Thymus (tissue), 11 donors: ENCODE measurements around the gene KISS1R. TPM values are rescaled to one million over a fixed set of nuclear protein-coding genes. Genes with fewer than 3 reads are reported as not detected.
A peak's percentile ranks its signal among the peaks of the same experiment; 100 is the strongest.

ENCODE experiments used
- DNase-seq, 9 donors: peaks; one replicate each; pipeline ENCODE4 v3.0.0-alpha.2; 2013; ENCODE audit warnings: low spot score in 9 of 9, low read depth in 6 of 9, missing footprints in 1 of 9
- H3K27ac ChIP-seq, 2 donors: one replicate each; pipeline ENCODE4 v1.5.1; 2013; ENCODE audit warnings: control low read depth in 1 of 2, low read depth in 1 of 2, low read length in 1 of 2, mild to moderate bottlenecking in 1 of 2, moderate library complexity in 1 of 2
- H3K27me3 ChIP-seq, 2 donors: one replicate each; pipeline ENCODE4 v1.5.1; 2013; ENCODE audit warnings: low read length in 1 of 2; ENCODE audit not compliant: control insufficient read depth in 2 of 2, insufficient read depth in 1 of 2
- H3K36me3 ChIP-seq, 2 donors: one replicate each; pipeline ENCODE4 v1.5.1; 2013; ENCODE audit warnings: low read length in 1 of 2, mild to moderate bottlenecking in 1 of 2, moderate library complexity in 1 of 2; ENCODE audit not compliant: control insufficient read depth in 2 of 2, insufficient read depth in 2 of 2
- H3K4me1 ChIP-seq, 2 donors: one replicate each; pipeline ENCODE4 v1.5.1; 2013; ENCODE audit warnings: low read length in 2 of 2; ENCODE audit not compliant: control insufficient read depth in 2 of 2, insufficient read depth in 2 of 2
- H3K4me3 ChIP-seq, 2 donors: one replicate each; pipeline ENCODE4 v1.5.1; 2013; ENCODE audit warnings: low read length in 2 of 2, control low read depth in 1 of 2, mild to moderate bottlenecking in 1 of 2
- H3K9me3 ChIP-seq, 2 donors: one replicate each; pipeline ENCODE4 v1.5.1; 2013; ENCODE audit warnings: low read length in 1 of 2, mild to moderate bottlenecking in 1 of 2; ENCODE audit not compliant: control insufficient read depth in 2 of 2, insufficient read depth in 1 of 2
- WGBS: extraction: QIAGEN DNeasy Blood & Tissue Kit; methylation state at CpG from one replicate; pipeline ENCODE4 v1.1.7; 2013; 5-methylcytosine and 5-hydroxymethylcytosine counted together
- polyA plus RNA-seq: library from polyadenylated mRNA; stranded (reverse); fragments of 200-250 nt; gene quantifications from one replicate; pipeline ENCODE4 v1.2.3, GENCODE V29; 2013
- total RNA-seq: library from RNA; stranded (reverse); fragments of 120-200 nt; gene quantifications from one replicate; pipeline ENCODE4 v1.2.4, GENCODE V29; 2013
- donor health status: healthy.

Gene KISS1R
- total and polyA plus RNA-seq, 2 donors, result 0.14 to 0.24 TPM

GRCh38 chr19:945401-946252, 28.5 kb downstream of the KISS1R start:
- peaks cover 15 to 17% of the 10 kb centered on the region in 2 donors for H3K36me3 ChIP-seq
- H3K9me3 ChIP-seq, result peaks cover 0 to 9% of the 10 kb centered on the region in 2 donors
- H3K4me3 ChIP-seq, result no peak overlapping the region
- no peak for DNase-seq
- H3K4me1 ChIP-seq, result peaks cover 5 to 17% of the 10 kb centered on the region in 2 donors
- 95% methylated on average over 37 of the region's 37 CpGs for WGBS
- peaks cover 0 to 6% of the 10 kb centered on the region in 2 donors for H3K27me3 ChIP-seq
- no peak overlapping the region for H3K27ac ChIP-seq

- H3K27me3 ChIP-seq, result peaks cover 0 to 6% of the 10 kb centered on the region in 2 donors
- WGBS, result 72% methylated on average over 30 of the region's 30 CpGs
- H3K4me1 ChIP-seq, result peaks cover 0 to 18% of the 10 kb centered on the region in 2 donors
- H3K27ac ChIP-seq, result no peak overlapping the region
- H3K9me3 ChIP-seq, result peaks cover 0 to 9% of the 10 kb centered on the region in 2 donors
- DNase-seq, result no peak
- peaks cover 13 to 17% of the 10 kb centered on the region in 2 donors for H3K36me3 ChIP-seq
- no peak overlapping the region for H3K4me3 ChIP-seq
Measured at GRCh38 chr19:947090-947706, 30.1 kb downstream of the KISS1R start.

GRCh38 chr19:947707-948539, 30.8 kb downstream of the KISS1R start:
- peaks cover 11 to 13% of the 10 kb centered on the region in 2 donors for H3K36me3 ChIP-seq
- 53% methylated on average over 47 of the region's 47 CpGs for WGBS
- H3K27ac ChIP-seq, result peak overlapping the region in 1 of 2 donors; percentile 52
- peaks cover 0 to 6% of the 10 kb centered on the region in 2 donors for H3K27me3 ChIP-seq
- H3K4me1 ChIP-seq, result peaks cover 3 to 26% of the 10 kb centered on the region in 2 donors
- peaks cover 0 to 5% of the 10 kb centered on the region in 2 donors for H3K9me3 ChIP-seq
- DNase-seq, result peak in 1 of 9 donors; percentile 41
- H3K4me3 ChIP-seq, result no peak overlapping the region

- WGBS, result 79% methylated on average over 25 of the region's 25 CpGs
Measured at GRCh38 chr19:948842-949496, 31.8 kb downstream of the KISS1R start.

GRCh38 chr19:950352-951066, 33.4 kb downstream of the KISS1R start:
- Histone ChIP-seq H3K27ac (no peak overlapping the region), H3K36me3 (peaks cover 10 to 13% of the 10 kb centered on the region in 2 donors), H3K27me3 (peaks cover 0 to 6% of the 10 kb centered on the region in 2 donors), H3K4me1 (peaks cover 5 to 37% of the 10 kb centered on the region in 2 donors), H3K9me3 (no peaks in the 10 kb centered on the region), H3K4me3 (no peak overlapping the region)
- WGBS, result 91% methylated on average over 17 of the region's 17 CpGs
- DNase-seq, result no peak

More at GRCh38 chr19:948842-949496, 31.8 kb downstream of the KISS1R start:
- Histone ChIP-seq H3K27ac (no peak overlapping the region), H3K4me3 (no peak overlapping the region), H3K4me1 (peaks cover 5 to 36% of the 10 kb centered on the region in 2 donors), H3K9me3 (no peaks in the 10 kb centered on the region), H3K27me3 (peaks cover 0 to 6% of the 10 kb centered on the region in 2 donors), H3K36me3 (peaks cover 10 to 13% of the 10 kb centered on the region in 2 donors)
- no peak for DNase-seq

- no peak for DNase-seq
- H3K4me3 ChIP-seq, result peak overlapping the region in 1 of 2 donors; percentile 47
- 89% methylated on average over 14 of the region's 14 CpGs for WGBS
Measured at GRCh38 chr19:952049-952679, 35.0 kb downstream of the KISS1R start.

GRCh38 chr19:952680-953444, 35.7 kb downstream of the KISS1R start:
- Histone ChIP-seq H3K4me1 (peaks cover 5 to 30% of the 10 kb centered on the region in 2 donors), H3K27me3 (no peaks in the 10 kb centered on the region), H3K9me3 (no peaks in the 10 kb centered on the region), H3K4me3 (peak overlapping the region; percentile 14 to 47), H3K36me3 (peaks cover 4 to 5% of the 10 kb centered on the region in 2 donors), H3K27ac (peak overlapping the region in 1 of 2 donors; percentile 59)
- DNase-seq, result peak in 5 of 9 donors; percentile 22 to 55 (median 33)
- WGBS, result 34% methylated on average over 21 of the region's 21 CpGs

More at GRCh38 chr19:952049-952679, 35.0 kb downstream of the KISS1R start:
- Histone ChIP-seq H3K4me1 (peaks cover 5 to 36% of the 10 kb centered on the region in 2 donors), H3K27me3 (peaks cover 0 to 4% of the 10 kb centered on the region in 2 donors), H3K36me3 (peaks cover 8 to 10% of the 10 kb centered on the region in 2 donors), H3K9me3 (no peaks in the 10 kb centered on the region), H3K27ac (peak overlapping the region in 1 of 2 donors; percentile 59)
